NK-92 treated with Interleukin-12 subunit alpha and Interleukin-12 subunit beta, amount 100 ng/mL, for 24 hours (cell line): ENCODE measurements around the gene TCF19.
"Not testable (repeated sequence)": the region's sequence is repeated elsewhere in the genome, so short reads cannot be mapped to it uniquely, and the experiment has no call there.

Experiments used
- DNase-seq: peaks from one replicate; lab custom pipeline; 2025; lab: John Stamatoyannopoulos, UW

Gene TCF19

GRCh38 chr6:31162463-31163165 is 4.2 kb downstream of the TCF19 start:
- DNase-seq: no peak

DNA sequence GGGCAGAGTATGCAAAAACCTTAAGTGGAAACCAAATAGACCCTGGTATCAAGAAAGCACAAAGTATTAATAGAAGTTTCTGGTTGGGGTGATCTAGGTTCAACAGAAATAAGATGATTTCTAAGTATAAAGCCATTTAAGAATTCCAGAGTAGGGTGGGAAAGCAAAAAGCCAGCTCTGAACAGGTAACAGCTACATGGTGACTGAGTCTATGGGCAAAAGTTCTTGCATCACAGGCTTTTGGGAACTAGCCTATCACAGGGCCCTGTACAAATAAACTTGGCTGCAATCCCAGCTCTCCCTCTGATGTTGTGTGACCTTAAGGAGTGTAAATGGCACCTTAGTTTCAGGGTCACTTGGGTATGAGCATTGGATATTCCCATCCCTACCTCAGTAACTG is 5.5 kb downstream of the TCF19 start:
- DNase-seq: no peak

GRCh38 chr6:31164475-31165063 is 6.2 kb downstream of the TCF19 start:
- DNase-seq: not testable (repeated sequence)

DNA sequence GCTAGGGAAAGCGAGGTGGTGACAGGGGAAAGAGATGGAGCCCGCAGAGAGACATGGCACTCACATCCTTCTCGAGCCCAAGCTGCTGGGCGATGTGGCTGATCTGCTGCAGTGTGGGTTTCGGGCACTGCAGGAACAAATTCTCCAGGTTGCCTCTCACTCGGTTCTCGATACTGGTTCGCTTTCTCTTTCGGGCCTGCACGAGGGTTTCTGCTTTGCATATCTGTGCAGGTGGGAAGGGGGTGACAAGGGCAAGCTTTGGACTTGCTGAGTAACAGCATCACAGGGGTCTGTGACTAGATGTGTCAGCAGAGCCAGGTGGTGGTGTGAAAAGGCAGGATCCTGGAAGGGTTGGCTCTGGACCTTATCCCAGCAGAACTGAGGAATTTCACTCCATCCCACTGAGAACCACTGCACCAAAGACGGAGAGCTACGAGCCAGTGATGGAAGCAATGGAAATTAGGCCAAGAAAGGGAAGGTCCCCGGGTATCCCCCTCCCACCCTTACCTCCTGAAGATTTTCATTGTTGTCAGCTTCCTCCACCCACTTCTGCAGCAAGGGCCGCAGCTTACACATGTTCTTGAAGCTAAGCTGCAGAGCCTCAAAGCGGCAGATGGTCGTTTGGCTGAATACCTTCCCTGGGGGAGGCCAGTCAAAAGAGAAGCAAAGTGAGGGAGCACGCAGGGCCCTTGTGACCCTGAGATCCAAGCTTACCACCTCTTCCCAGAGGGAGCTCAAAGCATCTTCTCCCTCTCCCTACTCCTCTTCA is 6.9 kb downstream of the TCF19 start:
- not testable (repeated sequence) for DNase-seq

DNA sequence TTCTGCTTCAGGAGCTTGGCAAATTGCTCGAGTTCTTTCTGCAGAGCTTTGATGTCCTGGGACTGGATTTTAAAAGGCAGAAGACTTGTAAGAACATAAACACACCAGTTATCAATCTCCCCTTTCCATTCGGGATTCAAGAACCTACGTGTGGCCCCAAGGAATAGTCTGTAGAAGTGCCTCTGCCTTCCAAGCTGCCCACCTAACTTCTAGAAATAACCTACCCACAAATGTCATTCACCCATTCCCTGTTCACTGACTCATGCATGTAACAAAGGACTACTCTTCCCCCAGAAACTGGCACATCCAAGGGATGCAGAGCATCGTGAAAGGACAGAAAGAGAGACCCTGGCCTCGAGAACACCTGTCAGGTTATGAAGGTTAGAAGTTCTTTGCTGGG is 7.6 kb downstream of the TCF19 start:
- DNase-seq: no peak

DNA sequence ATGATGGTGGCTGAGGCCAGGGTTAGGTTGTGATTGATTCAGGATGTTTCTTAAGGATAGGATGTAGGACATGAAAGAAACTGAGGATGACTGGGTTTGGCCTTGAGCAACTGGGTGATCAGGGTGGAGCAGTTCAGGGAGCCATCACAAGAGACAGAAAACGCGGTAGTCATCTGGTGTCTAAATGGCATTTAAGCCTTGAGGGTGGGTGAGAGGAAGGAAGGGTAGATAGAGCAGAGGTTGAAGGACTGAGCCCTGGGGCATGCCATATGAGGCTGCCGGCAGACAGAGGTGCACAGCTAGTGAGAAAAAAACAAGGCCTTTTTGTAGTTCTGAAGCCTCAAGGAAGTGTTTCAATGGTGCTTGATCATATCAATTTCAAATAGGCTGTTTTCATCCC is 10.2 kb downstream of the TCF19 start:
- DNase-seq: no peak

GRCh38 chr6:31169123-31169857 is 10.9 kb downstream of the TCF19 start:
- DNase-seq: no peak

DNA sequence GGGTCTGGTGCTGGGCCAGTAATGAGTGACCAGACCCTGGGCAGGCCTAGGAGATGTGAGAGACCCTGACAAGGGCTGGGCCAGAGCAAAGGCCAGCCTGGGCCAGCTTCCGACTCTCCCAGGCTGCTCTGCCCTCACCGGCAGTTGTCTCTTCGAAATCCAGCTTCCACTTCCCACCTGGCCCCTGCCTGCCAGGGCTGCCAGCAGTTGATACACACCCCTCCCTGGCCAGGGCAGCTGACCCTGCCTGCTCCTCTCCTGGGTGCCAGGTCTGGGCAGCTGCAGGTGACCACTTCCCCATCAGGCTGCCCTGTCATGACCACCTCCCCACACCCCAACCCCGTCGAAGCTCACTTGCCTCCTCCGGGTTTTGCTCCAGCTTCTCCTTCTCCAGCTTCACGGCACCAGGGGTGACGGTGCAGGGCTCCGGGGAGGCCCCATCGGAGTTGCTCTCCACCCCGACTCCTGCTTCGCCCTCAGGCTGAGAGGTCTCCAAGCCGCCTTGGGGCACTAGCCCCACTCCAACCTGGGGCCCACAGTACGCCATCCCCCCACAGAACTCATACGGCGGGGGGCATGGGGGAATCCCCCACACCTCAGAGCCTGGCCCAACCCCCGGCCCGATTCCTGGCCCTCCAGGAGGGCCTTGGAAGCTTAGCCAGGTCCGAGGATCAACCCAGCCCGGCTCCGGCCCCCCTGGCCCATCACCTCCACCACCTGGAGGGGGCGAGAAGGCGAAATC is 11.6 kb downstream of the TCF19 start:
- not testable (repeated sequence) for DNase-seq

GRCh38 chr6:31170600-31170881 is 12.2 kb downstream of the TCF19 start, which contains the start of gene POU5F1:
Gene POU5F1 (minus strand): TSS chr6:31170682. CDS start chr6:31170620, 62 bp downstream.
- DNase-seq: no peak

GRCh38 chr6:31170987-31171671 is 12.7 kb downstream of the TCF19 start:
- no peak for DNase-seq

GRCh38 chr6:31171931-31172905 is 13.8 kb downstream of the TCF19 start:
- no peak for DNase-seq

GRCh38 chr6:31172973-31173384 is 14.6 kb downstream of the TCF19 start:
- DNase-seq: no peak

GRCh38 chr6:31173406-31173805 is 15.0 kb downstream of the TCF19 start:
- no peak for DNase-seq

DNA sequence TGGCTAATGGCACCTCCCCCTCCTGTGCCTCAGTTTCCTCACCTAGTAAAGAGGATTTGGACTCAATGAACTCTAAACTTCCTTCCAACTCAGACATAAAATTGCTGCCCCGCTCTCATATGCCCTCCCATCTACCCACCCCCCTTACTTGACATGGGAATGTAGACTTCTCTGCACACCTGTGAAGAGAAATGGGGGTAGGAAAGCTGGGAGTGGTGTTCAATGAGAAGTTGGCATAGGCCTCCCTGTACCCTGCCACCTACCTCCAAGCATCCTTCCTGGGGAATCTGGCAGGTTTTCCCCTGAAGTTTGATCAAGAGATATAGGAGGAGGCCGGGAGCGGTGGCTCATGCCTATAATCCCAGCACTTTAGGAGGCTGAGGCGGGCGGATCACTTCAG is 16.0 kb downstream of the TCF19 start:
- no peak for DNase-seq

DNA sequence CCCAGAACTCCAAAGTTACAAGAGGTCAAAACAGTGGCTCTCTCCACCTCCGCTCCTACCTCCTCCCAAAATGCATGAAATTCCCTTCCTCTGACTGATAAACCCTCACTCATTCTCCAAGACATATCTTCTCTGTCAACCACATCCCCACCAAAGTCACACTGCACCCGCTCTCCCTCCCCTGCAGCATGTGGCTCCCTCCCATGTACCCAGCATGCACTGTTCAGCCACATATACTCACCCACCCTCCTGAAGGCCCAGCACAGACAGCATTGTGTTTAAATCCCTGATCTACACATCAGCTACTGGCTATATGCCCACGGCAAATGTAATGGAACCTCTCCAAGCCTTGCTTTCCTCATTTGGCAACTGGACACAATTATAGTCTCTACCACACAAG is 17.6 kb downstream of the TCF19 start:
- DNase-seq: no peak

- DNase-seq: no peak
Measured at GRCh38 chr6:31178143-31179041, 20.0 kb downstream of the TCF19 start.

- no peak for DNase-seq
Measured at GRCh38 chr6:31179042-31179386, 20.6 kb downstream of the TCF19 start.

GRCh38 chr6:31179896-31180295 is 21.5 kb downstream of the TCF19 start:
- no peak for DNase-seq

DNA sequence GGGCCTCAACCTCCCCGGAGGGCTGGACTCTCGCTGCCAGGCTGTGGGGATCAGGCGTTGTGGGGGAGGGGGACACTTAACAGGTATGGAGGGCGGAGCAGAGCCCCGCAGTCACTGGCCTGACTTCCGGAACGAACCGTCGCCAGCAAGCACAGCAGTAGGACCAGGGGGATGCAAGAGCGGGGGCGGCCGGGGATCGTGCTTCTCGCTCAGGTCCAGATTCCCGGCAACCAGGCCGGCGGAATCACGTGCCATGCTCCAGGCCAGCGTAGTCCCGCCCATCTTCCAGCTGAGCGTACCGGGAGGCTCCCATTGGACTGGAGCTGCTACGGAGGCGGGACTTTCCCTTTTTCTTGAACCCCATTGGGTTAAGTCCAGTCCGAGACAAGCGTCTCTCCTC is 22.1 kb downstream of the TCF19 start:
- no peak for DNase-seq
